ENCODE measurements around the gene TEKT5.
"Not testable (repeated sequence)": the region's sequence is repeated elsewhere in the genome, so short reads cannot be mapped to it uniquely, and the experiment has no call there.

TEKT5 gene

DNA sequence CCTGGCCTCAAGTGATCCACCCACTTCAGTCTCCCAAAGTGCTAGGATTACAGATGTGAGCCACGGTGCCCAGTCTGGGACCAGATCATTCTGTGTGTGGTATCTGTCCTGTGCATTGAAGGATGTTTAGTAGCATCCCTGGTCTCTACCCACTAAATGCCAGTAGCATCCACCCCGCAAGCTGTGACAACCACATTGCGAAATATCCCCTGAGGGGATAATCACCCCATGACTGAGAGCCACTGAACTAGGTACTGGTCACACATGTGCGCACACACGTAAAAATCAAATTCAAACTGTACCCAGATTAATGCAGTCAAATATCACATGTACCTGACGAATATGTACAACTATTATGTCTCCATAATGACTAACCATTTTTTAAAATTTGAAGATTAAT lies 35.8 kb downstream of the TEKT5 start:
- FAIRE-seq (no peak), DNase-seq (ENCODE audit: insufficient read length, low spot score) (no peak)
- no peak for TF ChIP-seq POLR2A (IDR thresholded peaks at IDR 0.05; ENCODE audit: low read depth, low read length)

- no peak for DNase-seq (ENCODE audit: insufficient read length, low spot score)
- TF ChIP-seq POLR2A (IDR thresholded peaks at IDR 0.05; ENCODE audit: low read depth, low read length): no peak
- no peak for FAIRE-seq
These were observed 36.8 kb downstream of the TEKT5 start for GRCh38 chr16:10657925-10658324.

- no peak for TF ChIP-seq POLR2A (IDR thresholded peaks at IDR 0.05; ENCODE audit: low read depth, low read length)
- FAIRE-seq (no peak), DNase-seq (ENCODE audit: insufficient read length, low spot score) (no peak)
These were observed 38.1 kb downstream of the TEKT5 start for GRCh38 chr16:10656618-10657017.

DNA sequence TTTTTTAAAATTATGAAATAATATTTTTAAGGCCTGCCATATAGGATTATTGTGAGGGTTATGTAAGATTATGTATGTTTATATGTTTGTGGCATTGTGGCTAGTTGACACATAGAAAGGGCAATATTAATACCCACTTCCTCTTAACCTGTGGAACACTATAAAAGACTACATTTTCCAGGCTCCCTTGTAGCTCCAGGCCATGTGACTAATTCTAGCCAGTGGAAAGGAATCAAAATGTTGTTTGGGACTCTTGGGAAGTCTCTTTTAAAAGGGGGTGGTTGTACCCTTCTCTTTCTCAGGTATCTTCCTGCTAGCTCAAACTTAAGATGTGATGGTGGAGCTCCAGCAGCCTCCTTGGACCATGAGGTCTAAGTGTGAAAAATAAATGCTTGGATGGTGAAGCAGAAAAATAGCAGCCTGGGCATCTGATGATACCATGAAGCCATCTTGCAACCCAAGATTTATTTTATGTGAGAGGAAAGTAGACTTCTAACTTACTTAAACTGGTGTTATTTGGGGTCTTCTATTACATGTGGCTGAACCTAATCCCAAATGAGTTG lies 39.2 kb downstream of the TEKT5 start:
- no peak for TF ChIP-seq POLR2A (IDR thresholded peaks at IDR 0.05; ENCODE audit: low read depth, low read length)
- no peak for FAIRE-seq
- no peak for DNase-seq (ENCODE audit: insufficient read length, low spot score)

- DNase-seq (ENCODE audit: insufficient read length, low spot score) (no peak), FAIRE-seq (no peak)
- TF ChIP-seq POLR2A (IDR thresholded peaks at IDR 0.05; ENCODE audit: low read depth, low read length): no peak
These were observed 39.9 kb downstream of the TEKT5 start for GRCh38 chr16:10654592-10655414.

DNA sequence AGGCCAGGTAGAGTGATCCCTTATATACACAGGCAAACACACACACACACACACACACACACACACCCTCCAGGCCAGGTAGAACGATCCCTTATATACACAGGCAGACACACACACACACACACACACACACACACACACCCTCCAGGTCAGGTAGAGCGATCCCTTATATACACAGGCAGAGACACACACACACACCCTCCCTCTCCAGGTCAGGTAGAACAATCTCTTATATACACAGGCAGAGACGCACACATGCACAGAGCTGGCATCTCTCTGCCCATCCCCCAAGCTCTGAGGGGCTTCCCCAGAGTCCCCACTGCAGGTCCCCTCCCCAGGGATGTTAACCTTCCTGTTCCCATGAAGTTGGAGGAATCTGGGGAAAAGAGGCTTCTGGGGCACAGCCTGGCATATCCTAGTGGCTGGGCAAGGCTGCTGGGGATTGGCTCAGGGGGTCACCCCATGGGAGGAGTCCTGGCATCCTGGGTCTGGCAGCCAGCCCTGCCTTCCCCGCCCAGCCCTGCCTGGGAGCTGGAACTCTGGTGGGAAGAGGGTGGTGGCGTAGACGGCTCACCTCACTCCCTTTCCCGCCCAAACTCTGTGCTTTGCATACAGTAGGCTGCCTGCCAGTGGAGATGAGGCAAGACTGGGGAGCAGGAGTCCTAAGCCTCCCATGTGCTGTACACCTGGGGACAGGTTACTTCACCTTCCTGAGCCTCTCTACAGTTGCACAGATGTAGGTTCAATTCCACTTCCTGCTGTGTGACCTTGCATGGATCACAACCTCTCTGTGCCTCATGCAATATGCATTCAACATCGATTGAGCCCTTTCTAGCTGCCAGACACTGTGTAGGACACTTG lies 41.8 kb downstream of the TEKT5 start:
- FAIRE-seq (no peak), DNase-seq (ENCODE audit: insufficient read length, low spot score) (peak; percentile 63)
- TF ChIP-seq POLR2A (IDR thresholded peaks at IDR 0.05; ENCODE audit: low read depth, low read length): no peak

DNA sequence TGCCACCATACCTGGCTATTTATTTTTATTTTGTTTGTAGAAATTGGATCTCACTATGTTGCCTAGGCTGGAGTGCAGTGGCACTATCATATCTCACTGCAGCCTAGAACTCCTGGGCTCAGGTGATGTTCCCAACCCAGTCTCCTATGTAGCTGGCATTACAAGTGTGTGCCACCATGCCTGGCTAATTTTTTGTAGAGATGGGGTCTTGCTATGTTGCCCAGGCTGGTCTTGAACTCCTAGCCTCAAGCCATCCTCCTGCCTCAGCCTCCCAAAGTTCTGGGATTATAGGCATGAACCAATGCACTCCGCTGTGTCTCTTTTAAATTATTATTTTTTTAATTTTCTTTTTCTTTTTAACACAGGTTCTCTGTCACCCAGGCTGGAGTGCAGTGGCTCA lies 45.6 kb downstream of the TEKT5 start:
- not testable (repeated sequence) for DNase-seq (ENCODE audit: insufficient read length, low spot score); FAIRE-seq

GRCh38 chr16:10647721-10648296 lies 46.9 kb downstream of the TEKT5 start:
- TF ChIP-seq POLR2A (IDR thresholded peaks at IDR 0.05; ENCODE audit: low read depth, low read length): no peak
- no peak for DNase-seq (ENCODE audit: insufficient read length, low spot score)
- no peak for FAIRE-seq

GRCh38 chr16:10647264-10647720 lies 47.4 kb downstream of the TEKT5 start:
- no peak for DNase-seq (ENCODE audit: insufficient read length, low spot score)
- TF ChIP-seq POLR2A (IDR thresholded peaks at IDR 0.05; ENCODE audit: low read depth, low read length): no peak
- FAIRE-seq: no peak

DNA sequence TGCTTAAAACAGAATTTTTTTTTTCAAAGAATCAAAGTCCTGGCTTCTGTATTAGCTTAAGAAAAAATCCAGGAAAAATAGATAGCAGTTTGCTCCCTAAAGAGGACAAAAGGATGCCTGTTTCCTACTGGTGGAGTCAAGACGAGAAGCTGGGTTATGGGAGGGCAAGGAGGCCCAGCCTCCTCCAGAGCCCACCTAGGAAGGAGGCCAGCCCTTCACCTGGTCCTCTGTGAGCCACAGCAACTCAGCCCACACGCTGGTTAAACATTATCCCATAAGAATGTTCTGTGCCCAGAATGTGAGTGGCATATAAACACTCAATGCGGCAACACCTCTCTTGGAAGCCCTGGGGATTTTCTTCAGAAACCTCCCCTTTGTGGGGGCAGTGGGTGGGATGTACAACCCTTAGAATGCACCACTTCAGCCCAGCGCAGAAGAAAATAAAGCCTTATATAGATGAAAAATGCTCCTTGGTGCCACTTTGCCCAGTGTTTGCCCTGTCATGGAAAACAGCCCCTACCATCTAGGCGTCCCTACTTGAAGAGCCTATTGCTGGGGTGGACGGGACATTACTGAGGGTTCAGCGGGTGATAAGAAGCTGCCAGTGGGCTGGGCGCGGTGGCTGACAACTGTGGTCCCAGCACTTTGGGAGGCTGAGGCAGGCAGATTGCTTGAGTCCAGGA lies 48.0 kb downstream of the TEKT5 start:
- no peak for TF ChIP-seq POLR2A (IDR thresholded peaks at IDR 0.05; ENCODE audit: low read depth, low read length)
- FAIRE-seq (no peak), DNase-seq (ENCODE audit: insufficient read length, low spot score) (no peak)

GRCh38 chr16:10646228-10646580 lies 48.5 kb downstream of the TEKT5 start:
- FAIRE-seq (no peak), DNase-seq (ENCODE audit: insufficient read length, low spot score) (no peak)
- no peak for TF ChIP-seq POLR2A (IDR thresholded peaks at IDR 0.05; ENCODE audit: low read depth, low read length)

GRCh38 chr16:10644092-10644491 lies 50.6 kb downstream of the TEKT5 start:
- DNase-seq (ENCODE audit: insufficient read length, low spot score) (no peak), FAIRE-seq (no peak)
- no peak for TF ChIP-seq POLR2A (IDR thresholded peaks at IDR 0.05; ENCODE audit: low read depth, low read length)

- TF ChIP-seq POLR2A (IDR thresholded peaks at IDR 0.05; ENCODE audit: low read depth, low read length): no peak
- DNase-seq (ENCODE audit: insufficient read length, low spot score) (no peak), FAIRE-seq (no peak)
These were observed 51.8 kb downstream of the TEKT5 start for GRCh38 chr16:10642964-10643363.
